ENCODE measurements around the gene ADAT3.

GRCh38 chr19:1949304-1950101 is 44.3 kb downstream of the ADAT3 start:
- TF ChIP-seq POLR2A (IDR thresholded peaks at IDR 0.05) (no peak), CTCF (IDR thresholded peaks at IDR 0.05) (no peak), POLR2AphosphoS5 (IDR thresholded peaks at IDR 0.05) (no peak)
